ENCODE measurements around the gene CCSER1.

Gene CCSER1

GRCh38 chr4:91317434-91317833 is 1190.2 kb downstream of the CCSER1 start:
- DNase-seq (ENCODE audit: low spot score) = no peak
- H3K4me1 ChIP-seq (ENCODE audit: control insufficient read depth in 2 of 2, insufficient read depth in 1 of 2, low read depth in 1 of 2, low read length in 2 of 2) = no peaks in the 10 kb centered on the region
- no peak overlapping the region for H3K14ac ChIP-seq (ENCODE audit: low read length)
- no peak overlapping the region for H3K23ac ChIP-seq (ENCODE audit: low read depth, low read length, poor library complexity)
- no peak overlapping the region for H3K18ac ChIP-seq (ENCODE audit: low read length)
- H2BK120ac ChIP-seq (ENCODE audit: low read depth, low read length) = no peak overlapping the region
- H3K79me1 ChIP-seq (ENCODE audit: low read depth, low read length) = no peaks in the 10 kb centered on the region
- H3K4me3 ChIP-seq (ENCODE audit: low read length in 2 of 2) = no peak overlapping the region
- whole genome bisulfite sequencing, 2 donors (ENCODE audit: extremely low coverage in 2 of 2, insufficient read length in 2 of 2, insufficient replicate concordance in 1 of 2) = no CpG with 5 or more reads among the region's 4 CpGs
- H2BK15ac ChIP-seq (ENCODE audit: low read length) = no peak overlapping the region
- H4K91ac ChIP-seq (ENCODE audit: low read depth, low read length, poor library complexity) = no peak overlapping the region
- no peaks in the 10 kb centered on the region for H3K9me3 ChIP-seq (replicated peaks in 1 of 2; ENCODE audit: control insufficient read depth in 2 of 2, insufficient read depth in 1 of 2, low read depth in 1 of 2, low read length in 2 of 2)
- H3K27ac ChIP-seq (replicated peaks; ENCODE audit: low read length) = no peak overlapping the region
- no peak overlapping the region for H2AK5ac ChIP-seq (ENCODE audit: low read depth, low read length)
- H2AFZ ChIP-seq (ENCODE audit: low read length) = no peak overlapping the region
- no peak overlapping the region for H4K8ac ChIP-seq (ENCODE audit: low read depth, low read length)
- H3K27me3 ChIP-seq (ENCODE audit: control insufficient read depth in 3 of 3, insufficient read depth in 3 of 3, low read depth in 1 of 3, low read length in 3 of 3) = no peaks in the 10 kb centered on the region
- H2BK5ac ChIP-seq (ENCODE audit: low read length) = no peak overlapping the region
- no peak overlapping the region for H3K9ac ChIP-seq (ENCODE audit: low read depth, low read length, poor library complexity)
- no peak overlapping the region for H3K4ac ChIP-seq (ENCODE audit: low read length)
- no peak overlapping the region for H2BK12ac ChIP-seq (ENCODE audit: low read length)
- no peaks in the 10 kb centered on the region for H3K36me3 ChIP-seq (replicated peaks in 1 of 2; ENCODE audit: control insufficient read depth in 2 of 2, insufficient read depth in 2 of 2, low read length in 2 of 2)
- no peak overlapping the region for H3K4me2 ChIP-seq (ENCODE audit: insufficient read depth, low read length, poor library complexity, severe bottlenecking)

- Histone ChIP-seq H3K27ac (replicated peaks; ENCODE audit: low read length) (no peak overlapping the region), H3K27me3 (ENCODE audit: control insufficient read depth in 3 of 3, insufficient read depth in 3 of 3, low read depth in 1 of 3, low read length in 3 of 3) (no peaks in the 10 kb centered on the region), H3K4me3 (ENCODE audit: low read length in 2 of 2) (no peak overlapping the region), H2AK5ac (ENCODE audit: low read depth, low read length) (no peak overlapping the region), H3K79me1 (ENCODE audit: low read depth, low read length) (no peaks in the 10 kb centered on the region), H4K91ac (ENCODE audit: low read depth, low read length, poor library complexity) (no peak overlapping the region), H3K4ac (ENCODE audit: low read length) (no peak overlapping the region), H3K23ac (ENCODE audit: low read depth, low read length, poor library complexity) (no peak overlapping the region), H2BK120ac (ENCODE audit: low read depth, low read length) (no peak overlapping the region), H3K9ac (ENCODE audit: low read depth, low read length, poor library complexity) (no peak overlapping the region), H2BK15ac (ENCODE audit: low read length) (no peak overlapping the region), H3K18ac (ENCODE audit: low read length) (no peak overlapping the region), H4K8ac (ENCODE audit: low read depth, low read length) (no peak overlapping the region), H2AFZ (ENCODE audit: low read length) (no peak overlapping the region), H3K4me2 (ENCODE audit: insufficient read depth, low read length, poor library complexity, severe bottlenecking) (no peak overlapping the region), H3K36me3 (replicated peaks in 1 of 2; ENCODE audit: control insufficient read depth in 2 of 2, insufficient read depth in 2 of 2, low read length in 2 of 2) (no peaks in the 10 kb centered on the region), H2BK12ac (ENCODE audit: low read length) (no peak overlapping the region), H3K4me1 (ENCODE audit: control insufficient read depth in 2 of 2, insufficient read depth in 1 of 2, low read depth in 1 of 2, low read length in 2 of 2) (no peaks in the 10 kb centered on the region), H3K9me3 (replicated peaks in 1 of 2; ENCODE audit: control insufficient read depth in 2 of 2, insufficient read depth in 1 of 2, low read depth in 1 of 2, low read length in 2 of 2) (no peaks in the 10 kb centered on the region), H2BK5ac (ENCODE audit: low read length) (no peak overlapping the region), H3K14ac (ENCODE audit: low read length) (no peak overlapping the region)
- no peak for DNase-seq (ENCODE audit: low spot score)
- no CpG with 5 or more reads among the region's 4 CpGs for WGBS, 2 donors (ENCODE audit: extremely low coverage in 2 of 2, insufficient read length in 2 of 2, insufficient replicate concordance in 1 of 2)
These were observed 1192.5 kb downstream of the CCSER1 start for GRCh38 chr4:91319556-91320268.

- no peak overlapping the region for H3K18ac ChIP-seq (ENCODE audit: low read length)
- no peak overlapping the region for H3K27ac ChIP-seq (replicated peaks; ENCODE audit: low read length)
- no peak overlapping the region for H4K91ac ChIP-seq (ENCODE audit: low read depth, low read length, poor library complexity)
- no peak overlapping the region for H2BK120ac ChIP-seq (ENCODE audit: low read depth, low read length)
- H3K4ac ChIP-seq (ENCODE audit: low read length) = no peak overlapping the region
- no peaks in the 10 kb centered on the region for H3K4me1 ChIP-seq (ENCODE audit: control insufficient read depth in 2 of 2, insufficient read depth in 1 of 2, low read depth in 1 of 2, low read length in 2 of 2)
- H4K8ac ChIP-seq (ENCODE audit: low read depth, low read length) = no peak overlapping the region
- H2BK12ac ChIP-seq (ENCODE audit: low read length) = no peak overlapping the region
- H2AK5ac ChIP-seq (ENCODE audit: low read depth, low read length) = no peak overlapping the region
- H3K9ac ChIP-seq (ENCODE audit: low read depth, low read length, poor library complexity) = no peak overlapping the region
- H2AFZ ChIP-seq (ENCODE audit: low read length) = no peak overlapping the region
- H3K9me3 ChIP-seq (replicated peaks in 1 of 2; ENCODE audit: control insufficient read depth in 2 of 2, insufficient read depth in 1 of 2, low read depth in 1 of 2, low read length in 2 of 2) = peaks cover 8 to 11% of the 10 kb centered on the region in 2 donors
- H2BK15ac ChIP-seq (ENCODE audit: low read length) = no peak overlapping the region
- H2BK5ac ChIP-seq (ENCODE audit: low read length) = no peak overlapping the region
- H3K14ac ChIP-seq (ENCODE audit: low read length) = no peak overlapping the region
- no peaks in the 10 kb centered on the region for H3K27me3 ChIP-seq (ENCODE audit: control insufficient read depth in 3 of 3, insufficient read depth in 3 of 3, low read depth in 1 of 3, low read length in 3 of 3)
- H3K4me3 ChIP-seq (ENCODE audit: low read length in 2 of 2) = no peak overlapping the region
- H3K36me3 ChIP-seq (replicated peaks in 1 of 2; ENCODE audit: control insufficient read depth in 2 of 2, insufficient read depth in 2 of 2, low read length in 2 of 2) = no peaks in the 10 kb centered on the region
- no peak overlapping the region for H3K4me2 ChIP-seq (ENCODE audit: insufficient read depth, low read length, poor library complexity, severe bottlenecking)
- no peaks in the 10 kb centered on the region for H3K79me1 ChIP-seq (ENCODE audit: low read depth, low read length)
- H3K23ac ChIP-seq (ENCODE audit: low read depth, low read length, poor library complexity) = no peak overlapping the region
- no peak for DNase-seq (ENCODE audit: low spot score)
- no CpG with 5 or more reads among the region's 1 CpG for WGBS, 2 donors (ENCODE audit: extremely low coverage in 2 of 2, insufficient read length in 2 of 2, insufficient replicate concordance in 1 of 2)
These were observed 1195.8 kb downstream of the CCSER1 start for GRCh38 chr4:91322961-91323360.

GRCh38 chr4:91325495-91325894 is 1198.3 kb downstream of the CCSER1 start:
- Histone ChIP-seq H3K9ac (ENCODE audit: low read depth, low read length, poor library complexity) (no peak overlapping the region), H2AFZ (ENCODE audit: low read length) (no peak overlapping the region), H3K4me3 (ENCODE audit: low read length in 2 of 2) (no peak overlapping the region), H4K8ac (ENCODE audit: low read depth, low read length) (no peak overlapping the region), H2BK12ac (ENCODE audit: low read length) (no peak overlapping the region), H3K4ac (ENCODE audit: low read length) (no peak overlapping the region), H3K79me1 (ENCODE audit: low read depth, low read length) (no peaks in the 10 kb centered on the region), H2BK15ac (ENCODE audit: low read length) (no peak overlapping the region), H4K91ac (ENCODE audit: low read depth, low read length, poor library complexity) (no peak overlapping the region), H3K14ac (ENCODE audit: low read length) (no peak overlapping the region), H3K18ac (ENCODE audit: low read length) (no peak overlapping the region), H2AK5ac (ENCODE audit: low read depth, low read length) (no peak overlapping the region), H3K27ac (replicated peaks; ENCODE audit: low read length) (no peak overlapping the region), H3K4me1 (ENCODE audit: control insufficient read depth in 2 of 2, insufficient read depth in 1 of 2, low read depth in 1 of 2, low read length in 2 of 2) (no peaks in the 10 kb centered on the region), H2BK120ac (ENCODE audit: low read depth, low read length) (no peak overlapping the region), H2BK5ac (ENCODE audit: low read length) (no peak overlapping the region), H3K4me2 (ENCODE audit: insufficient read depth, low read length, poor library complexity, severe bottlenecking) (no peak overlapping the region), H3K9me3 (replicated peaks in 1 of 2; ENCODE audit: control insufficient read depth in 2 of 2, insufficient read depth in 1 of 2, low read depth in 1 of 2, low read length in 2 of 2) (peaks cover 8 to 11% of the 10 kb centered on the region in 2 donors), H3K36me3 (replicated peaks in 1 of 2; ENCODE audit: control insufficient read depth in 2 of 2, insufficient read depth in 2 of 2, low read length in 2 of 2) (no peaks in the 10 kb centered on the region), H3K27me3 (ENCODE audit: control insufficient read depth in 3 of 3, insufficient read depth in 3 of 3, low read depth in 1 of 3, low read length in 3 of 3) (no peaks in the 10 kb centered on the region), H3K23ac (ENCODE audit: low read depth, low read length, poor library complexity) (no peak overlapping the region)
- no peak for DNase-seq (ENCODE audit: low spot score)
- WGBS, 2 donors (ENCODE audit: extremely low coverage in 2 of 2, insufficient read length in 2 of 2, insufficient replicate concordance in 1 of 2) = no CpG with 5 or more reads among the region's 1 CpG
